Stimulated activated CD8-positive, alpha-beta memory T cell treated with anti-CD3 and anti-CD28 coated beads, Interleukin-2, amount 100 ng/mL, for 1 hour (primary cell): ENCODE results near the gene RFK.
A peak's percentile ranks its signal among the peaks of the same experiment; 100 is the strongest.
"Not testable (repeated sequence)": the region's sequence is repeated elsewhere in the genome, so short reads cannot be mapped to it uniquely, and the experiment has no call there.

Experiments used
- DNase-seq, 2 donors: peaks; one replicate each; pipeline ENCODE4 v3.0.0-alpha.2; 2020; ENCODE audit warnings: low read depth in 2 of 2

Gene RFK

GRCh38 chr9:76394195-76394959 is at the start of gene RFK:
TSS of gene RFK (minus strand) at chr9:76394426. CDS start at chr9:76394171, 255 bp downstream.
- peak; percentile 86 to 88 for DNase-seq

- no peak for DNase-seq
Observed at GRCh38 chr9:76443887-76444286, 49.7 kb upstream of the RFK start.

GRCh38 chr9:76441551-76442322 is 47.5 kb upstream of the RFK start:
- no peak for DNase-seq

- DNase-seq, result no peak
Observed at GRCh38 chr9:76438841-76439588, 44.8 kb upstream of the RFK start.

DNA sequence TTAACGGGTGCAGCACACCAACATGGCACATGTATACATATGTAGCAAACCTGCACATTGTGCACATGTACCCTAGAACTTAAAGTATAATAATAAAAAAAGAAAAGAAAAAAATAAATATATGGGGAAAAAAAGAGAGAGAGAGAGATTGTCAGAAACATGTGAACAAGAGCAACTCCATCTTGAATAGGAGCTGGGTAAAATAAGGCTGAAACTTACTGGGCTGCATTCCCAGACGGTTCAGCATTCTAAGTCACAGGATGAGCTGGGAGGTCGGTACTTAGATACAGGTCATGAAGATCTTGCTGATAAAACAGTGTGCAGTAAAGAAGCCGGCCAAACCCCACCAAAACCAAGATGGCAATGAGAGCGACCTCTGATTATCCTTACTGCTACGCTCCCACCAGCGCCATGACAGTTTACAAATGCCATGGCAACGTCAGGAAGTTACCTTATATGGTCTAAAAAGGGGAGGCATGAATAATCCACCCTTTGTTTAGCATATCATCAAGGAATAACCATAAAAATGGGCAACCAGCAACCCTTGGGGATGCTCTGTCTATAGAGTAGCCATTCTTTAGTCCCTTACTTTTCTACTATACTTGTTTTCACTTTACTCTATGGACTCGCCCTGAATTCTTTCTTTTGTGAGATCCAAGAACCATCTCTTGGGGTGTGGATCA is 42.9 kb upstream of the RFK start:
- DNase-seq, result not testable (repeated sequence)

DNA sequence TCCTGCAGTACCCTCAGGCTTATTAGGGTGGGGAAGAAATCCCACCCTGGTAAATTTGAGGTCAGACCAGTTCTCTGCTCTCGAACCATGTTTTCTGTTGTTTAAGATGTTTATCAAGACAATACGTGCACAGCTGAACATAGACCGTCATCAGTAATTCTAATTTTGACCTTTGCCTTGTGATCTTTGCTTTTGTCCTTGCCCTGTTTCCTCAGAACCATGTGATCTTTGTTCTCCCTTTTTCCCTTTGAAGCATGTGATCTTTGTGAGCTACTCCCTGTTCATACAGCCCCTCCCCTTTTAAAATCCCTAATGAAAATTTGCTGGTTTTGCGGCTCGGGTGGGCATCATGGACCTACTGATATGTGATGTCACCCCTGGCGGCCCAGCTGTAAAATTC is 40.7 kb upstream of the RFK start:
- not testable (repeated sequence) for DNase-seq

- no peak for DNase-seq
Observed at GRCh38 chr9:76433836-76434235, 39.6 kb upstream of the RFK start.

- no peak for DNase-seq
Observed at GRCh38 chr9:76433406-76433805, 39.2 kb upstream of the RFK start.

DNA sequence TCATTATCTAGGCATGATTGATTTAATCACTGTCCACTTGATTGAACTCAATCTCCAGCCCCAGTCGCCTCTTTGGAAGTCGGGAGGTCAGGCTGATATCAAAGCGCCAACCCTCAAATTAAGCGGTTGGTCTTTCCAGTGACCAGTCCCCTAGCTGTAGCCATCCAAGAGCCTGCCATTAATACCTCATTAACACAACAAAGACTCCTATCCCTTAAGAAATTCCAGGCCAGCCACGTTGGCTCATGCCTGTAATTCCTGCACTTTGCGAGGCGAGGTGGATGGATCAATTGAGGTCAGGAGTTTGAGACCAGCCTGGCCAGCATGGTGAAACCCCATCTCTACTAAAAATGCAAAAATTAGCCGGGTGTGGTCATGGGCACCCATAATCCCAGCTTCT is 37.4 kb upstream of the RFK start:
- no peak for DNase-seq

DNA sequence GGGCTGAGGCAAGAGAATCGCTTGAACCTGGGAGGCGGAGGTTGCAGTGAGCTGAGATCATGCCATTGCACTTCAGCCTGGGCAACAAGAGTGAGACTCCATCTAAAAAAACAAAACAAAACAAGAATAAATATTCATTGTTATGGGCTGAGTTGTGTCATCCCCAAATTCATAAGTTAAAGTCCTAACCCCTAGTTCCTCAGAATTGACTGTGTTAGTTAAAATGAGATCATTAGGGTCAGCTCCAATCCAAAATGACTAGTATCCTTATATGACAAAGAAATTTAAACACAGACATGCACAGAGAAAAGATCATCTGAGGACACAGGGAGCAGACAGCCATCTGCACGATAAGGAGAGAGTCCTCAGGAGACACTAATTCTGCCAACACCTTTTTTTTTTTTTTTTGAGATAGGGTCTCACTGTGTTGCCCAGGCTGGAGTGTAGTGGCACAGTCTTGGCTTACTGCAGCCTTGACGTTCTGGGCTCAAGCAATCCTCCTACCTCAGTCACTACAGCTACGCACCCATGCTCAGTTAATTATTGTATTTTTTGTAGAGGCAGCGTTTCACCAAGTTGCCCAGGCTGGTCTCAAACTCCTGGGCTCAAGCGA is 32.7 kb upstream of the RFK start:
- no peak for DNase-seq

- no peak for DNase-seq
Observed at GRCh38 chr9:76425677-76426453, 31.6 kb upstream of the RFK start.

DNA sequence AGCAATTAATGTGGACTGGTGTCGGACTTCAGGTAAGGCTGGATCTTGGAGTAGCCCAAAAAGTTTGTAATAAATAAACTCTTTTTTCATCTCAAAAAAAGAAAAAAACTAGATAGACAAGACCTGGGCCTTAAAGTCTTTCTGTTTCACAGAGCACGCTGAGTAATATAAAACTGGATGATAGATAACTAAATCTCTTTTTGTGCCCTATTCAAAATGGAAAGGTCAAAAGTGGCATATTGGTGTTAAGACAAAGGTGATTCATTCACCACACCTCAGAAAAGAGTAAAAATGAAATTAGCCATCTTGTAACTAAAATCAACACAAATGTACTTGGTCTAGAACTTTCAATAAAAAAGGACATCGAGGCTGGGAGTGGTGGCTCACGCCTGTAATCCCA is 30.3 kb upstream of the RFK start:
- DNase-seq, result no peak

- DNase-seq, result no peak
Observed at GRCh38 chr9:76423216-76424177, 29.3 kb upstream of the RFK start.

DNA sequence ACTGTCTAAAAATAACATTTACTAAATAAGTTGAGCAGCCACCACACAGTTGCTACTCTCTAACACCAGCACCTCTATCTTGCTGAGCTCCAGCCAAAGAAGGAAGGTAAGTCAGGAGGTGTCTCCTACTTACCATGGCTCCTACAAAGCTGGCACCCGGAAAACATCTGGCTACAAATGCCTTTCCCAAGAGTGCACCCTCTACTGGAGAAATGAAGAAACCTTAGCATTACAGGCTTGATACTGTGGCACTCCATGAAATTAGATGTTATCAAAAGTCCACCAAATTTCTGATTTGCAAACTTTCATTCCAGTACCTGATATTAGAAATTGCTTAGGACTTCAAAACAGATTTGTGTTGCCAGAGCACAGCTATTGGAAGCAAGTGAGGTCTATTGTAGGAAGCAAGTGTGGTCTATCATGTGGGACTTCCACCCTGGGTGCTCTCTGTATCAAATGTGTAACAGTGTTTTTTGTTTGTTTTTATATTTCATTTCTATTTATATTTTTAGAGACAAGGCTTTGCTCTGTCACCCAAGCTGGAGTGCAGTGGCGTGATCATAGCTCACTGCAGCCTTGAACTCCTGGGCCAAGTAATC is 25.7 kb upstream of the RFK start:
- DNase-seq, result no peak

DNA sequence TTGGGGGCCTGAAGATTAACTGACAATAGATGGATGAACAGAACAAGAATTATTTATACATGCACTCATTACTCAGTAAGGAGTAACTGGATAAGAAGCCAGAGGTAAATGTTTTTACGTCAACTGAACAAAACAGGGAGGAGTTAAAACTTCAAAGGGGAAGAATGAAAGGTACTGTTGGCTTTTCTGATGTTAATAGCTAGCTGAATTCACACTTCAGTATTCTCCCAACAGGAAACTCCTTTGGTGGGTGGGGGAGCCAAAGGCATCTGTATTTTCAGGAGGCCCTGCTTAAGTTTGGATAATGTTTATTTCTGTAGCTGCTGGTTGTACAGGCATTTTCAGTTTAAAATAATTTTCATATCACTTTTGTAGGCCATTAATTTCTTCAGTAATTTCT is 23.2 kb upstream of the RFK start:
- DNase-seq, result no peak

- DNase-seq, result no peak
Observed at GRCh38 chr9:76415731-76416130, 21.5 kb upstream of the RFK start.

DNA sequence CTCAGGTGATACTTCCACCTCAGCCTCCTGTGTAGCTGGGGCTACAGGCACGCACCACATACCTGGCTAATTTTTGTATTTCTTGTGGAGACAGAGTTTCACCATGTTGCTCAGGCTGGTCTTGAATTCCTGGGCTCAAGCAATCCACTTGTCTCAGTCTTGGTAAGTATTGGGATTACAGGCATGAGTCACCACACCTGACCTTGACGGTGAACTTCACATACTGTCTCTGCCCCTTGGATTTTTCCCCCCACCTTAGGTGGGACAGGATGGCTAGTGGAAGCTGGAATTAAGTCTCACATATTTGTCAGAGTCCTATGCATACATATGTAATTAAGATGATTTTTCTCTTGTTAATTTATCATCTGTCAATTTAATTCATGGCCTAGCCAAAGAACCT is 20.9 kb upstream of the RFK start:
- no peak for DNase-seq

DNA sequence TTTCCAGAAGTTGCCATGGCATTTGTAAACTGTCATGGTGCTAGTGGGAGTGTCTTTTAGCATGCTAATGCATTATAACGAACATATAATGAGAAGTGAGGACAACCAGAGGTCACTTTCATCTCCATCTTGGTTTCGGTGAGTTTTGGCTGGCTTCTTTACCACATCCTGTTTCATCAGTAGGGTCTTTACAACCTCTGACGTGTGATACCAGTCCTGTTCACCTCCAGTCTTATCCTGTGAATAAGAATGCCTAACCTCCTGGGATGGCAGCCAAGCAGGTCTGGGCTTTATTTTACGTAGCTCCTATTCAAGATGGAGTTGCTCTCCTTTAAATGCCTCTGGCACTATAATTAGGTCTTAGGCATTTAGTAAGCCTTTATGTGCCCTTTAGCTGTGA is 20.4 kb upstream of the RFK start:
- DNase-seq, result no peak

DNA sequence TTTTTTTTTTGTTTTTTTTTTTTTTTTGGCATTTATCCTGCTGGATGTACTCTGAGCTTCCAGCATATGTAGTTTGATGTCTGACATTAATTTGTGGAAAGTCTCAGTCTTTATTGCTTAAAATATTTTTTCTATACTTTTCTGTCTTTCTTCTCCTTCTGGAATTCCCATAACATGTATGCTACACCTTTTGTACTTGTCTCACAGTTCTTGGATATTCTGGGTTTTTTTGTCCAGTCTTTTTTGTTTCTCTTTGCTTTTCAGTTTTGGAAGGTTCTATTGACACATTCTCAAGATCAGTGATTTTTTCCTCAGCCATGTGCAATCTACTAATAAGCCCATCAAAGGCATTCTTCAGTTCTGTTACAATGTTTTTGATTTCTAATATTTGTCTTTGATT is 19.4 kb upstream of the RFK start:
- DNase-seq, result no peak
